HCT116 (cell line): Measurements from ENCODE around the gene ELMOD3. TPM values are rescaled to one million over a fixed set of nuclear protein-coding genes. Genes with fewer than 3 reads are reported as not detected.

Source experiments
- ATAC-seq: fragments of 200-7000 bp; cut with Tn5 transposase; 2 replicates; pipeline ENCODE4 v1.9.1; 2020; ENCODE audit warnings: mild to moderate bottlenecking, moderate library complexity
- BruUV-seq: library from RNA; stranded (reverse); fragments of 400-500 nt; replicated peaks from 2 replicates; lab custom pipeline; 2021; lab: Mats Ljungman, UMichigan
- CTCF ChIA-PET: fragments of 300-600 bp; sonication (Branson Sonifier 250); formaldehyde crosslinking; loops from one replicate; lab custom pipeline; 2021; ENCODE audit warnings: antibody characterized with exemption; lab: Charles Lee
- POLR2A ChIA-PET: fragments of 300-600, 350-600 bp; sonication (Branson Sonifier 250); formaldehyde crosslinking; loops from one replicate; lab custom pipeline; 2021; ENCODE audit warnings: antibody characterized with exemption; lab: Charles Lee
- RAD21 ChIA-PET, 2 experiments: fragments of 300-600 bp; sonication (Branson Sonifier 250); formaldehyde crosslinking; loops; one replicate each; lab custom pipeline; 2023; ENCODE audit warnings: low total read pairs in 2 of 2; ENCODE audit not compliant: uncharacterized antibody in 2 of 2, unreplicated experiment in 2 of 2, low non-redundant PET in 1 of 2; lab: Charles Lee
- DNase-seq: peaks from one replicate; pipeline ENCODE4 v3.0.0-alpha.2; 2010; ENCODE audit warnings: low read depth, low spot score
- H2AFZ ChIP-seq: fragments of 200-600 bp; shearing (Covaris generic), sonication (generic); 2 replicates; pipeline ENCODE4 v1.6.1; 2017; ENCODE audit warnings: low read depth, mixed run types, mixed read lengths, antibody characterized with exemption, low read length; ENCODE audit not compliant: poor library complexity, severe bottlenecking
- H3K27ac ChIP-seq: 2 replicates; pipeline ENCODE4 v1.5.1; 2012; ENCODE audit warnings: low read depth, low read length
- H3K27me3 ChIP-seq: fragments of 200-600 bp; sonication (generic); 2 replicates; pipeline ENCODE4 v1.6.1; 2016; ENCODE audit warnings: mixed run types, low read length, mixed read lengths; ENCODE audit not compliant: insufficient read depth
- H3K36me3 ChIP-seq, 2 experiments: fragments of 200-500 bp in 1 of 2; fragments of 200-600 bp in 1 of 2; sonication (Bioruptor generic) in 1 of 2; sonication (generic) in 1 of 2; 2 replicates each; pipeline versions ENCODE4 v1.5.1 to v1.6.1; 2014 to 2016; ENCODE audit warnings: low read length in 2 of 2, inconsistent platforms in 1 of 2, mixed read lengths in 1 of 2, mixed run types in 1 of 2; ENCODE audit not compliant: insufficient read depth in 2 of 2, control insufficient read depth in 1 of 2
- H3K4me1 ChIP-seq, 2 experiments: fragments of 200-600 bp in 1 of 2; sonication (generic) in 1 of 2; 2 replicates each; pipeline versions ENCODE4 v1.5.1 to v1.6.1; 2012 to 2017; ENCODE audit warnings: low read length in 2 of 2, inconsistent platforms in 1 of 2, mild to moderate bottlenecking in 1 of 2, mixed read lengths in 1 of 2, mixed run types in 1 of 2, moderate library complexity in 1 of 2; ENCODE audit not compliant: insufficient read depth in 2 of 2, control insufficient read depth in 1 of 2
- H3K4me2 ChIP-seq: fragments of 200-600 bp; sonication (generic); 2 replicates; pipeline ENCODE4 v1.6.1; 2017; ENCODE audit warnings: mixed run types, low read length, mixed read lengths
- H3K4me3 ChIP-seq, 2 experiments: fragments of 200-600 bp in 1 of 2; sonication (generic) in 1 of 2; replicated peaks in 1 of 2; 2 replicates each; pipeline ENCODE4 v1.5.1; 2011 to 2016; ENCODE audit warnings: low read length in 2 of 2, control low read depth in 1 of 2, low read depth in 1 of 2, mild to moderate bottlenecking in 1 of 2, mixed read lengths in 1 of 2, mixed run types in 1 of 2
- H3K79me2 ChIP-seq: fragments of 200-600 bp; sonication (generic); 2 replicates; pipeline ENCODE4 v1.6.1; 2017; ENCODE audit warnings: mild to moderate bottlenecking, mixed run types, low read length, moderate library complexity, mixed read lengths; ENCODE audit not compliant: insufficient read depth
- H3K9ac ChIP-seq: fragments of 200-600 bp; sonication (generic); 2 replicates; pipeline ENCODE4 v1.6.1; 2016; ENCODE audit warnings: low read length, mixed read lengths
- H3K9me2 ChIP-seq: fragments of 200-600 bp; sonication (generic), shearing (Covaris generic); 2 replicates; pipeline ENCODE4 v1.6.1; 2017; ENCODE audit warnings: mixed run types, mild to moderate bottlenecking, moderate library complexity; ENCODE audit not compliant: insufficient read depth
- H3K9me3 ChIP-seq, 2 experiments: fragments of 200-500 bp in 1 of 2; fragments of 200-600 bp in 1 of 2; sonication (Bioruptor generic) in 1 of 2; sonication (generic) in 1 of 2; 2 replicates each; pipeline ENCODE4 v1.6.1; 2014 to 2017; ENCODE audit warnings: low read length in 2 of 2, mixed read lengths in 2 of 2, inconsistent platforms in 1 of 2, low read depth in 1 of 2, mild to moderate bottlenecking in 1 of 2, mixed run types in 1 of 2, moderate library complexity in 1 of 2; ENCODE audit not compliant: control insufficient read depth in 1 of 2, insufficient read depth in 1 of 2
- H4K20me1 ChIP-seq: fragments of 200-600 bp; sonication (generic), shearing (Covaris generic); 2 replicates; pipeline ENCODE4 v1.6.1; 2017; ENCODE audit warnings: mixed run types, mild to moderate bottlenecking, moderate library complexity; ENCODE audit not compliant: insufficient read depth
- CBX3 ChIP-seq: IDR thresholded peaks from 2 replicates; pipeline ENCODE4 v1.6.1; 2012; ENCODE audit warnings: low read depth
- CEBPB ChIP-seq: IDR thresholded peaks from 2 replicates; pipeline ENCODE4 v1.6.1; 2012; ENCODE audit warnings: low read depth
- ELF1 ChIP-seq: IDR thresholded peaks from 2 replicates; pipeline ENCODE4 v1.6.1; 2012; ENCODE audit warnings: low read depth, borderline replicate concordance
- EZH2 ChIP-seq: fragments of 200-600 bp; sonication (generic); IDR thresholded peaks from 2 replicates; pipeline ENCODE4 v1.6.1; 2017; ENCODE audit warnings: antibody characterized with exemption, mixed run types
- EZH2phosphoT487 ChIP-seq: fragments of 200-600 bp; IDR thresholded peaks from 2 replicates; pipeline ENCODE4 v1.6.1; 2018; ENCODE audit warnings: antibody characterized with exemption, borderline replicate concordance
- FOSL1 ChIP-seq: IDR thresholded peaks from 2 replicates; pipeline ENCODE4 v1.6.1; 2012; ENCODE audit warnings: low read depth
- JUND ChIP-seq: IDR thresholded peaks from 2 replicates; pipeline ENCODE4 v1.6.1; 2012
- POLR2A ChIP-seq: IDR thresholded peaks from 2 replicates; pipeline ENCODE4 v1.7.0; 2011; ENCODE audit warnings: borderline replicate concordance; ENCODE audit not compliant: insufficient read depth, insufficient read length; ENCODE audit errors: extremely low read depth
- POLR2AphosphoS5 ChIP-seq: IDR thresholded peaks from 2 replicates; pipeline ENCODE4 v1.6.1; 2011; ENCODE audit warnings: mild to moderate bottlenecking, low read depth, low read length, moderate library complexity
- SIN3A ChIP-seq: IDR thresholded peaks from 2 replicates; pipeline ENCODE4 v1.6.1; 2012; ENCODE audit warnings: low read depth
- SP1 ChIP-seq: IDR thresholded peaks from 2 replicates; pipeline ENCODE4 v1.6.1; 2012; ENCODE audit warnings: low read depth
- TCF7L2 ChIP-seq: IDR thresholded peaks from 2 replicates; pipeline ENCODE4 v1.7.0; 2011; ENCODE audit warnings: borderline replicate concordance, inconsistent platforms; ENCODE audit not compliant: insufficient read depth, insufficient read length; ENCODE audit errors: extremely low read depth
- YY1 ChIP-seq: IDR thresholded peaks from 2 replicates; pipeline ENCODE4 v1.6.1; 2011; ENCODE audit warnings: low read length, low read depth, moderate library complexity, mild to moderate bottlenecking; ENCODE audit not compliant: insufficient replicate concordance; ENCODE audit errors: extremely low read depth
- ZFX ChIP-seq: fragments of 450-650 bp; IDR thresholded peaks from 2 replicates; pipeline ENCODE4 v1.6.1; 2017
- ZNF274 ChIP-seq: fragments of 200-500 bp; sonication (Bioruptor generic); IDR thresholded peaks from 2 replicates; pipeline ENCODE4 v1.6.1; 2014; ENCODE audit warnings: mild to moderate bottlenecking, low read depth, low read length, inconsistent platforms
- intact Hi-C: fragments of 100-400 bp; cut with micrococcal nuclease; formaldehyde crosslinking; loops from 2 replicates; pipeline ENCODE4 v1.10.0; 2022
- total RNA-seq: library from RNA; stranded (reverse); gene quantifications from one replicate; pipeline ENCODE4 v1.2.1, GENCODE V29; 2021; ENCODE audit not compliant: unreplicated experiment
- TF ChIP-seq, protein P1 (sequence below): IDR thresholded peaks from 2 replicates; pipeline ENCODE4 v1.6.1; 2012
- TF ChIP-seq, protein P2 (sequence below): IDR thresholded peaks from 2 replicates; pipeline ENCODE4 v1.6.1; 2012
- TF ChIP-seq, protein P3 (sequence below), 3 experiments: fragments of 200-600 bp in 1 of 3; sonication (generic) in 1 of 3; IDR thresholded peaks in 2 of 3; conservative IDR thresholded peaks in 1 of 3; 2 replicates each; pipeline ENCODE4 v1.5.1; 2012 to 2017; ENCODE audit warnings: low read depth in 2 of 3, low read length in 2 of 3, antibody characterized with exemption in 1 of 3, borderline replicate concordance in 1 of 3, control low read depth in 1 of 3, mild to moderate bottlenecking in 1 of 3, mixed read lengths in 1 of 3, mixed run types in 1 of 3, moderate library complexity in 1 of 3; ENCODE audit not compliant: insufficient read depth in 1 of 3
- TF ChIP-seq, protein P4 (sequence below): IDR thresholded peaks from 2 replicates; pipeline ENCODE4 v1.6.1; 2012; ENCODE audit warnings: low read depth
- TF ChIP-seq, protein P5 (sequence below): IDR thresholded peaks from 2 replicates; pipeline ENCODE4 v1.6.1; 2011; ENCODE audit warnings: mild to moderate bottlenecking, low read length, moderate library complexity; ENCODE audit not compliant: insufficient replicate concordance; ENCODE audit errors: extremely low read depth

The ELMOD3 gene
- total RNA-seq, 1 experiment from 2014 or later: 9.2 TPM

DNA sequence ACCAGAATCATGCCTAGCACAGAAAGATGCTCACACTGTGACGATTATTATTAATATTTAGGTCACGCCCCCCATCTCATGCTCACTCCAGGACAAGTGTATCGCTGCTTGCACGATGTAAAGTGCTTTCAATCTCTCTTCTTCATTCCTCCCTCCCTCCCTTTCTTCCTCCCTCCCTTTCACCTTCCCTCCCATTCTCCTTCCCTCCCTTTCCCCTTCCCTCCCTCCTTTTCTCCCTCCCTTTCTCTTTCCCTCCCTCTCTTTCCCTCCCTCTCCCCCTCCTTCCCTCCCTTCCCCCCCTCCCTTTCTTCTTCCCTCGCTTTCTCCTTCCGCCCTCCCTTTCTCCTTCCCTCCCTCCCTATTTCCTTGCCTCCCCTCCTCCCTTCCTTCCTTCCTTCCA is 46.4 kb upstream of the ELMOD3 start:
- intact Hi-C loops: no loop called here
- no peak for TF ChIP-seq ZNF274
- TF ChIP-seq, protein P1, sequence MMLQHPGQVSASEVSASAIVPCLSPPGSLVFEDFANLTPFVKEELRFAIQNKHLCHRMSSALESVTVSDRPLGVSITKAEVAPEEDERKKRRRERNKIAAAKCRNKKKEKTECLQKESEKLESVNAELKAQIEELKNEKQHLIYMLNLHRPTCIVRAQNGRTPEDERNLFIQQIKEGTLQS: no peak
- no peak for TF ChIP-seq EZH2
- TF ChIP-seq CEBPB: no peak
- no peak for TF ChIP-seq CBX3
- TF ChIP-seq, protein P2, sequence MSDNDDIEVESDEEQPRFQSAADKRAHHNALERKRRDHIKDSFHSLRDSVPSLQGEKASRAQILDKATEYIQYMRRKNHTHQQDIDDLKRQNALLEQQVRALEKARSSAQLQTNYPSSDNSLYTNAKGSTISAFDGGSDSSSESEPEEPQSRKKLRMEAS: no peak
- no peak for TF ChIP-seq ELF1
- no peak for TF ChIP-seq TCF7L2
- TF ChIP-seq, protein P3, sequence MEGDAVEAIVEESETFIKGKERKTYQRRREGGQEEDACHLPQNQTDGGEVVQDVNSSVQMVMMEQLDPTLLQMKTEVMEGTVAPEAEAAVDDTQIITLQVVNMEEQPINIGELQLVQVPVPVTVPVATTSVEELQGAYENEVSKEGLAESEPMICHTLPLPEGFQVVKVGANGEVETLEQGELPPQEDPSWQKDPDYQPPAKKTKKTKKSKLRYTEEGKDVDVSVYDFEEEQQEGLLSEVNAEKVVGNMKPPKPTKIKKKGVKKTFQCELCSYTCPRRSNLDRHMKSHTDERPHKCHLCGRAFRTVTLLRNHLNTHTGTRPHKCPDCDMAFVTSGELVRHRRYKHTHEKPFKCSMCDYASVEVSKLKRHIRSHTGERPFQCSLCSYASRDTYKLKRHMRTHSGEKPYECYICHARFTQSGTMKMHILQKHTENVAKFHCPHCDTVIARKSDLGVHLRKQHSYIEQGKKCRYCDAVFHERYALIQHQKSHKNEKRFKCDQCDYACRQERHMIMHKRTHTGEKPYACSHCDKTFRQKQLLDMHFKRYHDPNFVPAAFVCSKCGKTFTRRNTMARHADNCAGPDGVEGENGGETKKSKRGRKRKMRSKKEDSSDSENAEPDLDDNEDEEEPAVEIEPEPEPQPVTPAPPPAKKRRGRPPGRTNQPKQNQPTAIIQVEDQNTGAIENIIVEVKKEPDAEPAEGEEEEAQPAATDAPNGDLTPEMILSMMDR (IDR thresholded peaks at IDR 0.05 in 2 of 3, conservative IDR thresholded peaks at IDR 0.05 in 1 of 3; ENCODE audit: borderline replicate concordance in 1 of 3, insufficient read depth in 1 of 3, low read depth in 2 of 3, low read length in 2 of 3): no peak
- no peak for TF ChIP-seq EZH2phosphoT487
- no peak for TF ChIP-seq FOSL1
- TF ChIP-seq, protein P4, sequence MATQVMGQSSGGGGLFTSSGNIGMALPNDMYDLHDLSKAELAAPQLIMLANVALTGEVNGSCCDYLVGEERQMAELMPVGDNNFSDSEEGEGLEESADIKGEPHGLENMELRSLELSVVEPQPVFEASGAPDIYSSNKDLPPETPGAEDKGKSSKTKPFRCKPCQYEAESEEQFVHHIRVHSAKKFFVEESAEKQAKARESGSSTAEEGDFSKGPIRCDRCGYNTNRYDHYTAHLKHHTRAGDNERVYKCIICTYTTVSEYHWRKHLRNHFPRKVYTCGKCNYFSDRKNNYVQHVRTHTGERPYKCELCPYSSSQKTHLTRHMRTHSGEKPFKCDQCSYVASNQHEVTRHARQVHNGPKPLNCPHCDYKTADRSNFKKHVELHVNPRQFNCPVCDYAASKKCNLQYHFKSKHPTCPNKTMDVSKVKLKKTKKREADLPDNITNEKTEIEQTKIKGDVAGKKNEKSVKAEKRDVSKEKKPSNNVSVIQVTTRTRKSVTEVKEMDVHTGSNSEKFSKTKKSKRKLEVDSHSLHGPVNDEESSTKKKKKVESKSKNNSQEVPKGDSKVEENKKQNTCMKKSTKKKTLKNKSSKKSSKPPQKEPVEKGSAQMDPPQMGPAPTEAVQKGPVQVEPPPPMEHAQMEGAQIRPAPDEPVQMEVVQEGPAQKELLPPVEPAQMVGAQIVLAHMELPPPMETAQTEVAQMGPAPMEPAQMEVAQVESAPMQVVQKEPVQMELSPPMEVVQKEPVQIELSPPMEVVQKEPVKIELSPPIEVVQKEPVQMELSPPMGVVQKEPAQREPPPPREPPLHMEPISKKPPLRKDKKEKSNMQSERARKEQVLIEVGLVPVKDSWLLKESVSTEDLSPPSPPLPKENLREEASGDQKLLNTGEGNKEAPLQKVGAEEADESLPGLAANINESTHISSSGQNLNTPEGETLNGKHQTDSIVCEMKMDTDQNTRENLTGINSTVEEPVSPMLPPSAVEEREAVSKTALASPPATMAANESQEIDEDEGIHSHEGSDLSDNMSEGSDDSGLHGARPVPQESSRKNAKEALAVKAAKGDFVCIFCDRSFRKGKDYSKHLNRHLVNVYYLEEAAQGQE: no peak
- no peak for TF ChIP-seq ZFX
- TF ChIP-seq JUND: no peak
- no peak for TF ChIP-seq POLR2AphosphoS5
- no peak for TF ChIP-seq POLR2A
- no peak for TF ChIP-seq SP1
- no peak for TF ChIP-seq SIN3A
- no peak for TF ChIP-seq YY1
- TF ChIP-seq, protein P5, sequence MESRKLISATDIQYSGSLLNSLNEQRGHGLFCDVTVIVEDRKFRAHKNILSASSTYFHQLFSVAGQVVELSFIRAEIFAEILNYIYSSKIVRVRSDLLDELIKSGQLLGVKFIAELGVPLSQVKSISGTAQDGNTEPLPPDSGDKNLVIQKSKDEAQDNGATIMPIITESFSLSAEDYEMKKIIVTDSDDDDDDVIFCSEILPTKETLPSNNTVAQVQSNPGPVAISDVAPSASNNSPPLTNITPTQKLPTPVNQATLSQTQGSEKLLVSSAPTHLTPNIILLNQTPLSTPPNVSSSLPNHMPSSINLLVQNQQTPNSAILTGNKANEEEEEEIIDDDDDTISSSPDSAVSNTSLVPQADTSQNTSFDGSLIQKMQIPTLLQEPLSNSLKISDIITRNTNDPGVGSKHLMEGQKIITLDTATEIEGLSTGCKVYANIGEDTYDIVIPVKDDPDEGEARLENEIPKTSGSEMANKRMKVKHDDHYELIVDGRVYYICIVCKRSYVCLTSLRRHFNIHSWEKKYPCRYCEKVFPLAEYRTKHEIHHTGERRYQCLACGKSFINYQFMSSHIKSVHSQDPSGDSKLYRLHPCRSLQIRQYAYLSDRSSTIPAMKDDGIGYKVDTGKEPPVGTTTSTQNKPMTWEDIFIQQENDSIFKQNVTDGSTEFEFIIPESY: no peak
- no peak overlapping the region for H3K27ac ChIP-seq
- no peak overlapping the region for H3K4me2 ChIP-seq
- no peaks in the 10 kb centered on the region for H4K20me1 ChIP-seq
- no peak overlapping the region for H3K4me3 ChIP-seq
- no peaks in the 10 kb centered on the region for H3K4me1 ChIP-seq
- ChIA-PET RAD21 (no interaction called here), POLR2A (no interaction called here), CTCF (no interaction called here)
- H3K79me2 ChIP-seq: no peaks in the 10 kb centered on the region
- H3K9me2 ChIP-seq: no peaks in the 10 kb centered on the region
- ATAC-seq (no peak), DNase-seq (no peak)
- no peaks in the 10 kb centered on the region for H3K9me3 ChIP-seq
- H2AFZ ChIP-seq: no peak overlapping the region
- H3K9ac ChIP-seq: no peak overlapping the region
- no peaks in the 10 kb centered on the region for H3K27me3 ChIP-seq
- no peaks in the 10 kb centered on the region for H3K36me3 ChIP-seq
- no TSS peak for BruUV-seq
